ENCODE results near the gene LRP1. TPM values are rescaled to one million over a fixed set of nuclear protein-coding genes. Genes with fewer than 3 reads are reported as not detected.

Gene LRP1
- total RNA-seq, 4 donors from 2014 or later, result 83.1 to 149 (median 106) TPM

DNA sequence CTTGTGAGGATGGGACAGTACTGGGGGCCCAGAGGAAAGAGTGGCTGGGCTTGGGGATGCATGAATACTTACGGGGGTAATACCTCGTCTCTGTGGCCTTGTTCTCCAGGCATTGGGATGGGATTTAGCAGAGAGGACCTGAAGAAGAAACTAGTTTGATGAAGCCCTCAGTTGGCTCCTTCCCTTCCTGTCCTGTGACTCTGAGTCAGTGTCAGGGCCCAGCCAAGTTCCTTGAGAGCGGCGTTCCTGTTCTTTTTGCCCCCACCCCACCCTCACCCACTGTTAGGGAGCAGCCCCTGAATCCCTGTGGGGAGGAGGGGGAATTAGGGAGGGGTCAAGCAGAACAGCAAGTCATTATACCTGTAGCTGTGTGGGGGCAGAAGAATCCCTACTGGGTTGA lies 24.4 kb downstream of the LRP1 start:
- WGBS, result 37% methylated on average over 4 of the region's 4 CpGs

DNA sequence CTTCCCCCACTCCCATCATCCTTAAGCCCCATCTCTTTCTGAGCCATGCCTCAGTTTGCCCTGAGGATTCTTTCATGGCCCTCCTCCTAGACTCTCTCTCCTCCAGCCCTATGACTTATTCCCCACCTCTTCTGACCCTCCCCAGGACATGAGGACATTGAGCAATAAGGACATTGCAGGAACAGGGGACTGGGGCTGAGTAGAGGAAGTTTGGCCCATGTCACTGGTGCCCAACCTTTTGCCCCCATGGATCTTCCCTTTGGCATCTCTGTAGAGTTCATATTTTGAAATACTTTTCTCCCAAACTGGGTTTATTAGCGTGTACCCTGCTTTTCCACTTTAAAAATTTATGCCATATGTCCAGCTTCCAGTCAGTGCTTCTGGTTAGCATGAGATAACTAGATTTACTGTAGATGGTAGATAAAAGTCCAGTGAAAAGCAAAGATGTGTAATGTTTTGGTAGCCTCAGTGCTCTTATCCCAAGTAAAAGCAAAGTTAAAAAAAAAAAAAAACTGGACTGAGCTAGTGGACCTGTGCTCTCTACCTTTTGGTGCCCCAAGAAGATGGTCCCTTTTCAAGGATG lies 25.2 kb downstream of the LRP1 start:
- H3K4me3 ChIP-seq, result no peak overlapping the region
- no peaks in the 10 kb centered on the region for H3K9me3 ChIP-seq
- H3K36me3 ChIP-seq, result peaks cover 32% of the 10 kb centered on the region
- WGBS, result 88% methylated on average over 1 of the region's 1 CpG
- H3K27me3 ChIP-seq, result no peaks in the 10 kb centered on the region
- peaks cover 60% of the 10 kb centered on the region for H3K4me1 ChIP-seq
- H3K27ac ChIP-seq, result peak overlapping the region; percentile 91
- DNase-seq (ENCODE audit: low spot score in 2 of 2), result no peak
- TF ChIP-seq POLR2A (IDR thresholded peaks at IDR 0.05), result no peak
- no peak for TF ChIP-seq EP300 (IDR thresholded peaks at IDR 0.05)
- TF ChIP-seq CTCF (IDR thresholded peaks at IDR 0.05), result no peak
- no peak for TF ChIP-seq POLR2AphosphoS5 (IDR thresholded peaks at IDR 0.05)

More for the DNA sequence above, 24.4 kb downstream of the LRP1 start:
- no peaks in the 10 kb centered on the region for H3K9me3 ChIP-seq
- peak in 1 of 2 donors; percentile 85 for DNase-seq (ENCODE audit: low spot score in 2 of 2)
- H3K4me3 ChIP-seq, result no peak overlapping the region
- no peaks in the 10 kb centered on the region for H3K27me3 ChIP-seq
- H3K27ac ChIP-seq, result peak overlapping the region; percentile 91
- peaks cover 63% of the 10 kb centered on the region for H3K4me1 ChIP-seq
- peaks cover 26% of the 10 kb centered on the region for H3K36me3 ChIP-seq
- TF ChIP-seq POLR2AphosphoS5 (IDR thresholded peaks at IDR 0.05), result no peak
- TF ChIP-seq EP300 (IDR thresholded peaks at IDR 0.05), result no peak
- TF ChIP-seq POLR2A (IDR thresholded peaks at IDR 0.05), result no peak
- TF ChIP-seq CTCF (IDR thresholded peaks at IDR 0.05), result no peak

- Histone ChIP-seq H3K27ac (peak overlapping the region; percentile 5), H3K4me3 (no peak overlapping the region), H3K36me3 (peaks cover 38% of the 10 kb centered on the region), H3K27me3 (no peaks in the 10 kb centered on the region), H3K9me3 (no peaks in the 10 kb centered on the region), H3K4me1 (peaks cover 60% of the 10 kb centered on the region)
- DNase-seq (ENCODE audit: low spot score in 2 of 2), result no peak
- no peak for TF ChIP-seq POLR2A (IDR thresholded peaks at IDR 0.05)
- no peak for TF ChIP-seq CTCF (IDR thresholded peaks at IDR 0.05)
- no peak for TF ChIP-seq POLR2AphosphoS5 (IDR thresholded peaks at IDR 0.05)
- no peak for TF ChIP-seq EP300 (IDR thresholded peaks at IDR 0.05)
- 82% methylated on average over 4 of the region's 6 CpGs for WGBS
Observed at GRCh38 chr12:57154076-57154475, 25.8 kb downstream of the LRP1 start.

DNA sequence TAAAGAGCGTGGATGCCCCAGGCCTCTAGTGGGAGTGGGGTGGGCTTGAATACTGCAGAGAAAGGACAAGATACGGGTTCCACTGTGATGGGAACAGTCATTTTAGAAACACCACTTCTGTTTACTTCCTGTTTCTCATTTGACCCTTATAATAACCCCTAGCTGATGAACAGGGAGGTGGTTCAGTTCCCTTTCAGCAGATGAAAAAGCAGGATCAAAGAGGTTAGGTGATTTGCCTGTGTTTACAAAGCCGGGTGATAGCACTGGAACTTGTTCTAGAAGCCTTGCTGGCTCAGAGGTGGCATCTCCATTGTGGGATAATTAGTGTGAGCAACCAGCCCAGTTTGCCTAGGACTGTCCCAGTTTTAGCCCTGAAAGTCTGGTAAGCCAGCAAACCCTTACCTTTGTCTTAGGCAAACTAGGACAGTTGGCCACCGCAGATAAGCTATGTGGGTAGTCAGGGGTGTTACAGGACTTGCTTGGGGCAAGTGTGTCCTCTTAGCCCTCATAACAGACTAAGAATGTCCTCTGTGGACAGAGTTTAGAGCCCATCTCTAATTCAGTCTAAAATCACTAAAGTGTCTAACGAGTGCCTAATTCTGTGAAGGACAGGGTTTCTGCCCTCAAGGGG lies 26.6 kb downstream of the LRP1 start:
- peaks cover 52% of the 10 kb centered on the region for H3K4me1 ChIP-seq
- 78% methylated on average over 5 of the region's 5 CpGs for WGBS
- no peak for DNase-seq (ENCODE audit: low spot score in 2 of 2)
- H3K9me3 ChIP-seq, result no peaks in the 10 kb centered on the region
- H3K27ac ChIP-seq, result no peak overlapping the region
- H3K27me3 ChIP-seq, result no peaks in the 10 kb centered on the region
- TF ChIP-seq EP300 (IDR thresholded peaks at IDR 0.05) (no peak), POLR2A (IDR thresholded peaks at IDR 0.05) (no peak), CTCF (IDR thresholded peaks at IDR 0.05) (no peak)
- peaks cover 45% of the 10 kb centered on the region for H3K36me3 ChIP-seq
- H3K4me3 ChIP-seq, result no peak overlapping the region

DNA sequence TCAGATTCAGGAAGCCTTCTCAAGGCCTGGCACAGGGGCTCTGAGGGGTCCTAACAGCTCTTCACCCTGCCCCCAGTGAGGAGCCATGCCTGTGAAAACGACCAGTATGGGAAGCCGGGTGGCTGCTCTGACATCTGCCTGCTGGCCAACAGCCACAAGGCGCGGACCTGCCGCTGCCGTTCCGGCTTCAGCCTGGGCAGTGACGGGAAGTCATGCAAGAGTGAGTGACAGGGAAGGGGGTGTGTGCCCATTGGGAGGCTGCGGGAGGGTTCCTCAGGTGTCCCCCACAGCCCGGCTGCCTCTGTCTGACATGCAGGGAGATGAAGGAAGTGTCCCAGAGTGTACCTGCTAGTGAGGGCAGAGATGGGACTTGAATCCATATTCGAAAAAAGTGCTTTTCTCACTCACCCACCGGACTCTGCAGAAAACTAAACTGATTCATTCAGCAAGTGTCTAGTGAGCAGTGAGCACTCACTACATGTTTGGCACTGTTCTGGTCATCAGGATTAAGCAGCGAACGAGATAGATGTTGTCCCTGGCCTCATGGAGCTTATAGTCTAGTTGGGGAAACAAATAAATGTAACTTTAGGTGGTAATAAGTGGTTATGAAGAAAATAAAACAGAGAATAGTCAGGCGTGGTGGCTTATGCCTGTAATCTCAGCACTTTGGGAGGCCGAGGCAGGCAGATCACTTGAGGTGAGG lies 28.6 kb downstream of the LRP1 start:
- H3K27ac ChIP-seq, result no peak overlapping the region
- peaks cover 64% of the 10 kb centered on the region for H3K36me3 ChIP-seq
- H3K4me1 ChIP-seq, result peaks cover 34% of the 10 kb centered on the region
- no peaks in the 10 kb centered on the region for H3K9me3 ChIP-seq
- TF ChIP-seq POLR2A (IDR thresholded peaks at IDR 0.05), result no peak
- TF ChIP-seq CTCF (IDR thresholded peaks at IDR 0.05), result no peak
- TF ChIP-seq POLR2AphosphoS5 (IDR thresholded peaks at IDR 0.05), result no peak
- TF ChIP-seq EP300 (IDR thresholded peaks at IDR 0.05), result no peak
- H3K4me3 ChIP-seq, result no peak overlapping the region
- WGBS, result 75% methylated on average over 11 of the region's 16 CpGs
- no peak for DNase-seq (ENCODE audit: low spot score in 2 of 2)
- H3K27me3 ChIP-seq, result no peaks in the 10 kb centered on the region
